ACC112 (cell line): ENCODE measurements around the gene TSHZ1.

Source experiments
- H2AFZ ChIP-seq: fragments of 200-600 bp; sonication (generic); one replicate; pipeline ENCODE4 v1.6.0; 2017; ENCODE audit warnings: antibody characterized with exemption, low read length; ENCODE audit not compliant: unreplicated experiment
- H3K27ac ChIP-seq: fragments of 200-600 bp; sonication (generic); 2 replicates; pipeline ENCODE4 v1.5.1; 2014; ENCODE audit warnings: low read depth, mild to moderate bottlenecking, antibody characterized with exemption, low read length, moderate library complexity
- H3K27me3 ChIP-seq: fragments of 200-600 bp; sonication (generic); 2 replicates; pipeline ENCODE4 v1.6.1; 2014; ENCODE audit warnings: mild to moderate bottlenecking, antibody characterized with exemption, low read length, moderate library complexity, mixed read lengths; ENCODE audit not compliant: insufficient read depth
- H3K36me3 ChIP-seq: fragments of 200-600 bp; sonication (generic); 2 replicates; pipeline ENCODE4 v1.6.1; 2016; ENCODE audit warnings: mild to moderate bottlenecking, antibody characterized with exemption, low read length, moderate library complexity, mixed read lengths; ENCODE audit not compliant: insufficient read depth
- H3K4me1 ChIP-seq: fragments of 200-600 bp; sonication (generic); one replicate; pipeline ENCODE4 v1.6.1; 2016; ENCODE audit warnings: low read length, mixed read lengths; ENCODE audit not compliant: insufficient read depth, unreplicated experiment, control insufficient read depth
- H3K4me3 ChIP-seq: fragments of 200-600 bp; sonication (generic); 2 replicates; pipeline ENCODE4 v1.5.1; 2014; ENCODE audit warnings: mild to moderate bottlenecking, low read depth, low read length
- H3K79me2 ChIP-seq: fragments of 200-600 bp; sonication (generic); one replicate; pipeline ENCODE4 v1.6.0; 2016; ENCODE audit warnings: low read length; ENCODE audit not compliant: control insufficient read depth, unreplicated experiment, insufficient read depth

TSHZ1 gene

GRCh38 chr18:75214766-75215510 is 4.3 kb downstream of the TSHZ1 start:
- peaks cover 43% of the 10 kb centered on the region for H3K79me2 ChIP-seq
- no peak overlapping the region for H3K27ac ChIP-seq
- H3K27me3 ChIP-seq: no peaks in the 10 kb centered on the region
- peaks cover 41% of the 10 kb centered on the region for H3K4me1 ChIP-seq
- H3K4me3 ChIP-seq: no peak overlapping the region
- peak overlapping the region; percentile 12 for H2AFZ ChIP-seq
- H3K36me3 ChIP-seq: no peaks in the 10 kb centered on the region

GRCh38 chr18:75215663-75216062 is 5.1 kb downstream of the TSHZ1 start:
- no peak overlapping the region for H3K27ac ChIP-seq
- peak overlapping the region; percentile 12 for H2AFZ ChIP-seq
- H3K4me3 ChIP-seq: no peak overlapping the region
- H3K36me3 ChIP-seq: no peaks in the 10 kb centered on the region
- H3K27me3 ChIP-seq: no peaks in the 10 kb centered on the region
- peaks cover 47% of the 10 kb centered on the region for H3K79me2 ChIP-seq
- H3K4me1 ChIP-seq: peaks cover 42% of the 10 kb centered on the region

GRCh38 chr18:75216212-75216910 is 5.8 kb downstream of the TSHZ1 start:
- peaks cover 51% of the 10 kb centered on the region for H3K79me2 ChIP-seq
- H3K36me3 ChIP-seq: no peaks in the 10 kb centered on the region
- H3K27ac ChIP-seq: no peak overlapping the region
- peak overlapping the region; percentile 20; the same call in 1 of the 2 replicates for H3K4me3 ChIP-seq
- no peaks in the 10 kb centered on the region for H3K27me3 ChIP-seq
- H2AFZ ChIP-seq: peak overlapping the region; percentile 61
- H3K4me1 ChIP-seq: peaks cover 49% of the 10 kb centered on the region

GRCh38 chr18:75216911-75217689 is 6.5 kb downstream of the TSHZ1 start:
- Histone ChIP-seq H3K27me3 (no peaks in the 10 kb centered on the region), H3K4me1 (peaks cover 52% of the 10 kb centered on the region), H3K36me3 (no peaks in the 10 kb centered on the region), H2AFZ (peak overlapping the region; percentile 61), H3K79me2 (peaks cover 47% of the 10 kb centered on the region), H3K27ac (no peak overlapping the region), H3K4me3 (no peak overlapping the region)

GRCh38 chr18:75218065-75218923 is 7.7 kb downstream of the TSHZ1 start:
- Histone ChIP-seq H3K36me3 (no peaks in the 10 kb centered on the region), H3K79me2 (peaks cover 46% of the 10 kb centered on the region), H2AFZ (no peak overlapping the region), H3K4me1 (peaks cover 44% of the 10 kb centered on the region), H3K27ac (no peak overlapping the region), H3K4me3 (no peak overlapping the region), H3K27me3 (no peaks in the 10 kb centered on the region)

GRCh38 chr18:75219745-75220375 is 9.3 kb downstream of the TSHZ1 start:
- Histone ChIP-seq H2AFZ (no peak overlapping the region), H3K27ac (no peak overlapping the region), H3K4me1 (peaks cover 38% of the 10 kb centered on the region), H3K36me3 (no peaks in the 10 kb centered on the region), H3K27me3 (no peaks in the 10 kb centered on the region), H3K79me2 (peaks cover 51% of the 10 kb centered on the region), H3K4me3 (no peak overlapping the region)

- H3K36me3 ChIP-seq: no peaks in the 10 kb centered on the region
- peak overlapping the region; percentile 50 for H3K4me3 ChIP-seq
- peaks cover 31% of the 10 kb centered on the region for H3K4me1 ChIP-seq
- no peak overlapping the region for H2AFZ ChIP-seq
- H3K27me3 ChIP-seq: no peaks in the 10 kb centered on the region
- H3K27ac ChIP-seq: no peak overlapping the region
- peaks cover 42% of the 10 kb centered on the region for H3K79me2 ChIP-seq
Observed at GRCh38 chr18:75220551-75221355, 10.2 kb downstream of the TSHZ1 start.

GRCh38 chr18:75221397-75221796 is 10.8 kb downstream of the TSHZ1 start:
- Histone ChIP-seq H3K79me2 (peaks cover 40% of the 10 kb centered on the region), H3K4me1 (peaks cover 31% of the 10 kb centered on the region), H2AFZ (no peak overlapping the region), H3K36me3 (no peaks in the 10 kb centered on the region), H3K27me3 (no peaks in the 10 kb centered on the region), H3K4me3 (peak overlapping the region; percentile 50; the same call in 1 of the 2 replicates), H3K27ac (no peak overlapping the region)

DNA sequence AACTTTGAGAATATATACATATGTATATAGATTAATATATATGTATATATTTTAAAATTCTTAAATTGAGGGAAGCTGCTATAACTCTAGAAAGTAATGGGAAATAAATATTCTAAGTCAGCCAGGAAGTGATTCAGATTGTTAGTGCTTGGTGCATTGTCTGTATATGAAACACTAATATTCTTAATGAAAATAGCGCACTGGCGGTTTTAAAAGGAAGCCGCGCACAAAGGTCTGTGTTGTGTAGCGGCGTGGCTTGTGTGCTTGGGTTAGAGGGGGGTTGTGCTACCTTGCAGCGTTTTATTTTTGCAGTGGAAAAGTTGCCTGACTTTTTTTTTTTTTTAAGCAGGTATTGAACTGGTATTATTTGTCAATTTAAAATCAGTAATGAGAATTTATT is 11.3 kb downstream of the TSHZ1 start:
- Histone ChIP-seq H3K4me1 (peaks cover 30% of the 10 kb centered on the region), H3K27ac (no peak overlapping the region), H3K36me3 (no peaks in the 10 kb centered on the region), H3K27me3 (no peaks in the 10 kb centered on the region), H3K79me2 (peaks cover 39% of the 10 kb centered on the region), H3K4me3 (no peak overlapping the region), H2AFZ (no peak overlapping the region)
